GM12873 (cell line): ENCODE data around the gene KRTAP3-3.
"Not testable (repeated sequence)": the region's sequence is repeated elsewhere in the genome, so short reads cannot be mapped to it uniquely, and the experiment has no call there.

Experiments
- CTCF ChIP-seq: IDR thresholded peaks from 2 replicates; pipeline ENCODE4 v1.5.1; 2012; ENCODE audit warnings: low read depth, mild to moderate bottlenecking, moderate library complexity, low read length, control low read depth; ENCODE audit not compliant: insufficient read depth; ENCODE audit errors: missing control alignments

KRTAP3-3 gene

GRCh38 chr17:40993839-40994238, at the start of gene KRTAP3-3:
KRTAP3-3 (minus strand) TSS chr17:40994164; CDS start chr17:40994097, 67 bp downstream.
- no peak for TF ChIP-seq CTCF

- no peak for TF ChIP-seq CTCF
Observed at GRCh38 chr17:41042953-41043352, 49.0 kb upstream of the KRTAP3-3 start.

DNA sequence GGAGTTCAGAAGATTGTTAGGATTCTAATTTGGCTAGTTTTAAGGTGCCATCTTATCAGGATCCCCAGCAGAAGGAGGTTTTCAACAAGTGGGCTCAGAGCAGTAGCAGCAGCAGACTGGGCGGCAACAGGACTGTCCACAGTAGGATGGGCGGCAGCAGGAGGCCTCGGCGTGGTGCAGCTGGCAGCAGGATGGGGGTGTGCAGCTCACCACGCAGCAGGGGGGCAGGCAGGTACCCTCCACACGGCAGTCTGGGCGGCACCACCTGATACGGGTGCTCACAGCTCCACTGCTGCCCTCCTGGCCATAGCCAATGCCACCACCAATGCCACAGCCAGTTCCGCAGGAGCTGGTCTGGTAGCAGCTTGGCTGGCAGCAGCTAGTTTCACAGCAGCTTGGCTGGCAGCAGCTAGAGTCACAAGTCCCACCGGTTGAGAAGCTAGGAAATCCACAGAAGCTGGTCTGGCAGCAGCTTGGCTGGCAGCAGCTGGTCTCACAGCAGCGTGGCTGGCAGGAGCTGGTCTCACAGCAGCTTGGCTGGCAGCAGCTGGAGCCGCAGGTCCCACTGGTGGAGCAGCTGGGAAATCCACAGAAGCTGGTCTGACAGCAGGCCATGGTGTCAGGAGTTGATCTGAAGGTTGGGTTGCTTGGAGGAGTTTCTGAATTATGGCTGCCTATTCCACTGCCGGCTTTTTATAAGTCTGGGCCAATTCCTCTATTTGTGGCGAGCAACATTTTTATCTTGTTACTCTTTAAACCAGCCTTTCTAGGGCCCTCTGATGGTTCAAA, 47.0 kb upstream of the KRTAP3-3 start, which contains the start of gene KRTAP1-1:
Gene KRTAP1-1 (minus strand): TSS at position 668 of the 789 bp plus-strand sequence. CDS start 53 bp downstream, at position 615.
- not testable (repeated sequence) for TF ChIP-seq CTCF

DNA sequence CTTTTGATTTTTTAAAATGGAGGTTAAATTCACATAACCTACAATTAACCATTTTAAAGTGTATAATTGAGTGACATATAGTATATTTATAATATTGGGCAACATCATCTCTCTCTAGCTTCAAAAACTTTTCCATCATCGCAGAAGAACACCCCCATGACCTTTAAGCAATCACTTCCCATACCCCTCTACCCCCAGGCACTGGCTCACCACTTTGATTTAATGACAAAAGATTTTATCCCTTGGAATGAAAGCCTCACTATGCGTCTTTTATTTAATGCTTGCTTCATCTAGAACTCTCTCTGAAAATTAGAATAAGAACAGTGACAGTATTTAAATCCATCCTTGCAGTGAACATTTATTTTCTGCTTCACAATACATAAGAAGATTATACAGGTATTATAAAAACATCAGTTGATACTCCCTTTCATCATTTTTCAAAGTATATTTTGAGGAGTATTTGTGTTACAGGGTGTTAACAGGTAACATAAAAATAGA, 43.9 kb upstream of the KRTAP3-3 start:
- TF ChIP-seq CTCF = no peak

GRCh38 chr17:41034346-41034935, 40.5 kb upstream of the KRTAP3-3 start, which contains the start of gene KRTAP1-3:
KRTAP1-3 (minus strand) TSS chr17:41034874; CDS start chr17:41034821, 53 bp downstream.
- TF ChIP-seq CTCF = not testable (repeated sequence)

- TF ChIP-seq CTCF = no peak
Observed at GRCh38 chr17:41029633-41030245, 35.8 kb upstream of the KRTAP3-3 start, which contains the start of gene KRTAP1-4. KRTAP1-4 (minus strand) TSS chr17:41030195; CDS start chr17:41030078, 117 bp downstream.

DNA sequence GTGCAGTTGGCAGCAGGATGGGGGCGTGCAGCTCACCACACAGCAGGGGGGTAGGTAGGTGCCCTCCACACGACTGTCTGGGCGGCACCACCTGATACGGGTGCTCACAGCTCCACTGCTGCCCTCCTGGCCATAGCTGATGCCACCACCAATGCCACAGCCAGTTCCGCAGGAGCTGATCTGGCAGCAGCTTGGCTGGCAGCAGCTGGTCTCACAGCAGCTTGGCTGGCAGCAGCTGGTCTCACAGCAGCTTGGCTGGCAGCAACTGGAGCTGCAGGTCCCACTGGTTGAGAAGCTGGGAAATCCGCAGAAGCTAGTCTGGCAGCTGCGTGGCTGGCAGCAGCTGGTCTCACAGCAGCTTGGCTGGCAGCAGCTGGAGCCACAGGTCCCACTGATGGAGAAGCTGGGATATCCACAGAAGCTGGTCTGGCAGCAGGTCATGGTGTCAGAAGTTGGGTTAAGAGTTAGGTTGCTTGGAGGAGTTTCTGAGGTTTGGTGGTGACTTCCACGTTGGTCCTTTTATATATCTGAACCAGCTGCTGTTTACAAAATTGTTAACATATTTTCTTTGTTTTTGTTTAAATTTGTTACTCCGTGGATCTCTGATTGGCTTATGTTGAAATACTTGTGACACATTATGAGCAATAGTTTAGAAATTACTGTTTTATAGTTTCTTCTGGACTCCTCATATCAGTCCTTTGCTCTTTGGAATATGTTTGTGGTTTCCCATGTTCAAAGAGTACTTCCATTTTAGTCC, 32.9 kb upstream of the KRTAP3-3 start, which contains the start of gene KRTAP1-5:
Gene KRTAP1-5 (minus strand): TSS at position 494 of the 757 bp plus-strand sequence. CDS start 53 bp downstream, at position 441.
- no peak for TF ChIP-seq CTCF
